Heart right ventricle (tissue), 16 donors: ENCODE results near the gene AKAP14. TPM values are rescaled to one million over a fixed set of nuclear protein-coding genes. Genes with fewer than 3 reads are reported as not detected.

ENCODE experiments used
- ATAC-seq, 8 donors: fragments of 200-7000 bp; cut with Tn5 transposase; one replicate each; pipeline ENCODE4 v1.9.1; 2020; ENCODE audit warnings: mild to moderate bottlenecking in 8 of 8, moderate library complexity in 8 of 8, moderate number of reproducible peaks in 1 of 8
- DNase-seq, 2 donors: peaks; one replicate each; pipeline ENCODE4 v3.0.0-alpha.2; 2020
- H3K27ac ChIP-seq, 10 donors: fragments of 200-600 bp; sonication (generic) in 2 of 10; one replicate each; pipeline versions ENCODE4 v1.5.0 to v1.8.0; 2020 to 2022; ENCODE audit warnings: mild to moderate bottlenecking in 3 of 10
- H3K27me3 ChIP-seq, 7 donors: fragments of 200-600 bp; one replicate each; pipeline ENCODE4 v1.8.0; 2021 to 2022; ENCODE audit warnings: mild to moderate bottlenecking in 2 of 7
- H3K36me3 ChIP-seq, 9 donors: fragments of 200-600 bp; sonication (generic) in 1 of 9; one replicate each; pipeline versions ENCODE4 v1.5.0 to v1.8.0; 2020 to 2022; ENCODE audit warnings: mild to moderate bottlenecking in 2 of 9
- H3K4me1 ChIP-seq, 9 donors: fragments of 200-600 bp; sonication (generic) in 1 of 9; one replicate each; pipeline versions ENCODE4 v1.5.0 to v1.8.0; 2020 to 2022; ENCODE audit warnings: mild to moderate bottlenecking in 4 of 9
- H3K4me3 ChIP-seq, 10 donors: fragments of 200-600 bp; sonication (generic) in 2 of 10; one replicate each; pipeline versions ENCODE4 v1.5.0 to v1.8.0; 2020 to 2022; ENCODE audit warnings: mild to moderate bottlenecking in 7 of 10, moderate library complexity in 2 of 10
- H3K9me3 ChIP-seq, 11 donors: fragments of 200-600 bp in 10 of 11; sonication (generic) in 2 of 11; one replicate each; pipeline versions ENCODE4 v1.5.0 to v1.8.0; 2013 to 2022; ENCODE audit warnings: mild to moderate bottlenecking in 2 of 11, control low read depth in 1 of 11, moderate library complexity in 1 of 11
- WGBS, 2 donors: extraction: QIAGEN DNeasy Blood & Tissue Kit; methylation state at CpG; one replicate each; pipeline ENCODE4 v1.1.7; 2013; ENCODE audit warnings: inconsistent platforms in 1 of 2; 5-methylcytosine and 5-hydroxymethylcytosine counted together
- intact Hi-C, 10 donors: fragments of 100-400 bp; cut with DNase I; formaldehyde crosslinking; loops; one replicate each; pipeline versions ENCODE4 v1.11.1 to v1.14.2; 2022
- polyA plus RNA-seq, 2 donors: library from polyadenylated mRNA; stranded (reverse); fragments of 200-250 nt; gene quantifications; one replicate each; pipeline ENCODE4 v1.2.3, GENCODE V29; 2013
- total RNA-seq, 10 donors: library from RNA; stranded (reverse); fragmentation: NEBNext Ultra II Directional in 3 of 10; extraction: Animal tissue kit (Norgen Biotek cat#: 25700) in 3 of 10; gene quantifications; one replicate each; pipeline versions ENCODE4 v1.2.1 to v1.2.4, GENCODE V29; 2021 to 2023
- TF ChIP-seq, protein P1 (sequence below), 9 donors: fragments of 200-600 bp; sonication (generic) in 2 of 9; IDR thresholded peaks; one replicate each; pipeline versions ENCODE4 v1.5.0 to v1.8.0; 2021 to 2022; ENCODE audit warnings: antibody characterized with exemption in 9 of 9, mild to moderate bottlenecking in 5 of 9, moderate library complexity in 1 of 9
- donor health status: Arrhythmogenic right ventricular cardiomyopathy.
- donor health status: ischemic (EF 13 %, LVEDD 7.1; RV severe dilation, severe dysfunction).
- donor health status: healthy with polysubstance abuse.
- donor health status: DM: no; HTN: yes; CAD: no.
- donor health status: DM: no; HTN: no; CAD: no.
- donor health status: ischemic (EF 25% LVEDD 6.9; RV normal size, moderate dysfunction).
- donor health status: ischemic (EF 25% LVEDD 5.7; RV mildly dilated, moderate dysfunction).
- donor health status: healthy.
- donor health status: DM: yes; HTN: yes; CAD: no.
- donor health status: Ischemic cardiomyopathy.
- donor health status: ischemic (EF 35%, LVEDD 5.7; RV mildly dilated, moderate dysfunction).
- donor health status: nonischemic (EF 11% LVEDD 7.7; RV severe dilation, severe dysfunction).
- donor health status: DM: yes; HTN: yes; CAD: no.
- donor health status: PGD.
- donor health status: ischemic (EF 29% LVEDD 5.4; RV normal size, mild dysfunction).
- donor health status: nonischemic (EF 23%, LVEDD 6.1; RV moderate dilation, normal function).

AKAP14 gene
- total and polyA plus RNA-seq, 12 donors, result not detected

GRCh38 chrX:119870626-119871131 lies 25.0 kb upstream of the AKAP14 start:
- WGBS, 2 donors, result 0 to 1% methylated on average over 25 of the region's 25 CpGs
- no peaks in the 10 kb centered on the region for H3K9me3 ChIP-seq
- no peaks in the 10 kb centered on the region for H3K27me3 ChIP-seq
- peak overlapping the region; percentile 89 to 97 (median 94) for H3K27ac ChIP-seq
- ATAC-seq, result peak in 7 of 8 donors; percentile 29 to 57 (median 48)
- peak overlapping the region; percentile 50 to 81 (median 68) for H3K4me3 ChIP-seq
- peaks cover 0 to 16% (median 0%) of the 10 kb centered on the region in 9 donors for H3K36me3 ChIP-seq
- TF ChIP-seq, protein P1, sequence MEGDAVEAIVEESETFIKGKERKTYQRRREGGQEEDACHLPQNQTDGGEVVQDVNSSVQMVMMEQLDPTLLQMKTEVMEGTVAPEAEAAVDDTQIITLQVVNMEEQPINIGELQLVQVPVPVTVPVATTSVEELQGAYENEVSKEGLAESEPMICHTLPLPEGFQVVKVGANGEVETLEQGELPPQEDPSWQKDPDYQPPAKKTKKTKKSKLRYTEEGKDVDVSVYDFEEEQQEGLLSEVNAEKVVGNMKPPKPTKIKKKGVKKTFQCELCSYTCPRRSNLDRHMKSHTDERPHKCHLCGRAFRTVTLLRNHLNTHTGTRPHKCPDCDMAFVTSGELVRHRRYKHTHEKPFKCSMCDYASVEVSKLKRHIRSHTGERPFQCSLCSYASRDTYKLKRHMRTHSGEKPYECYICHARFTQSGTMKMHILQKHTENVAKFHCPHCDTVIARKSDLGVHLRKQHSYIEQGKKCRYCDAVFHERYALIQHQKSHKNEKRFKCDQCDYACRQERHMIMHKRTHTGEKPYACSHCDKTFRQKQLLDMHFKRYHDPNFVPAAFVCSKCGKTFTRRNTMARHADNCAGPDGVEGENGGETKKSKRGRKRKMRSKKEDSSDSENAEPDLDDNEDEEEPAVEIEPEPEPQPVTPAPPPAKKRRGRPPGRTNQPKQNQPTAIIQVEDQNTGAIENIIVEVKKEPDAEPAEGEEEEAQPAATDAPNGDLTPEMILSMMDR (IDR thresholded peaks at IDR 0.05), result no peak
- intact Hi-C loops, result loop anchor here in 7 of 10 donors (1.0 to 10.0 kb wide), 6 partner anchors 17 to 86 kb away; partner anchors contain the start of genes RPL39 (in 5 of the 7) and UPF3B (in 1 of the 7)
- H3K4me1 ChIP-seq, result peaks cover 0 to 29% (median 8%) of the 10 kb centered on the region in 9 donors
- no peak for DNase-seq

DNA sequence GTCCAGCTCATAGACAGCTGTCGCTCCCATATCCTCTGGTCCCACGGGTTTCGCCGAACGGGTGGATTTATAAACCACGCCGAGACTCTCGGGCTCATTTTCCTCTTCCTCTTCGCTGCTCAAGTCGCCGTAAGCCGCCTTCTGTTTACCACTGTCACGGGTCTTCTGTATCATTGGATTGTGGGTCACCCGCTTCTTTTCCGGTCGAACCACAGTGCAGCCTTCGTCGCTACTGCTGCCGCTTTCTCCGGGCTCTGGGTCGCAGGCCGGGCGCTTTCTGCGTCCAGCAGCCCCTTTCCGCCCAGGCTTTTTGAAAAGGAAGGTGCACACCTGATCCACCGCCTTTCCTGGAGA lies 24.5 kb upstream of the AKAP14 start:
- ATAC-seq, result peak; percentile 22 to 63 (median 47)
- H3K4me1 ChIP-seq, result peaks cover 0 to 29% (median 8%) of the 10 kb centered on the region in 9 donors
- no peak for DNase-seq
- WGBS, 2 donors, result 0% methylated on average over 26 of the region's 26 CpGs
- no peaks in the 10 kb centered on the region for H3K9me3 ChIP-seq
- H3K27me3 ChIP-seq, result no peaks in the 10 kb centered on the region
- H3K36me3 ChIP-seq, result peaks cover 0 to 21% (median 0%) of the 10 kb centered on the region in 9 donors
- peak overlapping the region; percentile 50 to 81 (median 68) for H3K4me3 ChIP-seq
- intact Hi-C loops, result loop anchor here in 7 of 10 donors (1.0 to 10.0 kb wide), 6 partner anchors 18 to 86 kb away; partner anchors contain the start of genes RPL39 (in 5 of the 7) and UPF3B (in 1 of the 7)
- TF ChIP-seq, protein P1 (IDR thresholded peaks at IDR 0.05), result no peak
- H3K27ac ChIP-seq, result peak overlapping the region; percentile 89 to 97 (median 94)

DNA sequence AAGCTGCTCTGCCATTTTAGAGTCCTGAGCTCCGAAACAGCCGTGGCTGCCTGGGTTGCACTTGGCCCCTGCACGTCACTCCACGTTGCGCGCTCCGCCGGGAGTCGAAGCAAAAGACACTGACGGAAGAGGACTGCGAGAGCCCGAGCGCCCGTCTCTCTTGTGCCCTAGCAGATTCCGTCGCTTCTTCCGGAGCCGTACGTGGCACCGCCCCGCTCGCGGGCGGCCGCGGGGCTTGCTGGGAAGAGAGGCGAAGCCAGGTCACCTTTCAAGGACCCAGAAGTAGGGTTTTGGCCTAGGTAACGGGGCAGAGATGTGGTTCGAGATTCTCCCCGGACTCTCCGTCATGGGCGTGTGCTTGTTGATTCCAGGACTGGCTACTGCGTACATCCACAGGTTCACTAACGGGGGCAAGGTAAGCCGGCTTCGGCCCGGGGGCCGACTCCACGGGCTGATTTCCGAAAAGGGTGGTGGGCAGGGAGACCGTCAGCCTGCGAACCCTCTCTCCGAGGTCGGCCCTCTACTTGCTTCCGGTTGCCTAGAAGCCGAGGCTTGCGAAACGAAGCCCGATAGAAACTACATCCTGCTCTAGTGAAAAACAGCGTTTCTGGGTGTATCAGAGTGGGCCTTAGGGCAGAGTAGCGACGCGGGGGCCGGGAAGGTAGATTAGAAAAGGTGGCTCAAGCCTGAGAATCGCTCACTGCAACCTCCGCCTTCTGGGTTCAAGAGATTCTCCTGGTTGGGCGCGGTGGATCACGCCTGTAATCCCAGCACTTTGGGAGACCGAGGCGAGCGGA lies 23.9 kb upstream of the AKAP14 start, which contains the start of the genes NDUFA1 and RNF113A:
Gene NDUFA1 (plus strand): TSS at position 234 of the 797 bp plus-strand sequence. CDS start 80 bp downstream, at position 314.
Gene RNF113A (minus strand): TSS at position 135 of the 797 bp plus-strand sequence. CDS start 120 bp downstream, at position 15.
- Histone ChIP-seq H3K4me3 (peak within 1 kb of the TSS; percentile 50 to 81 (median 68)), H3K27me3 (no peaks in the 10 kb centered on the region), H3K36me3 (peaks cover 0 to 27% (median 0%) of the 10 kb centered on the region in 9 donors), H3K4me1 (peaks cover 0 to 29% (median 8%) of the 10 kb centered on the region in 9 donors), H3K9me3 (no peaks in the 10 kb centered on the region), H3K27ac (peak within 1 kb of the TSS; percentile 89 to 97 (median 94))
- peak; percentile 77 to 85 for DNase-seq
- peak; percentile 96 to 99 (median 98) for ATAC-seq
- TF ChIP-seq, protein P1 (IDR thresholded peaks at IDR 0.05), result no peak
- 0 to 1% methylated on average over 47 to 62 of the region's 62 CpGs for WGBS, 2 donors
- intact Hi-C loops, result loop anchor here in 8 of 10 donors (1.0 to 10.0 kb wide), 6 partner anchors 18 to 87 kb away; partner anchors contain the start of genes RPL39 (in 5 of the 8) and UPF3B (in 2 of the 8)

- ATAC-seq (no peak), DNase-seq (no peak)
- Histone ChIP-seq H3K36me3 (peaks cover 0 to 48% (median 0%) of the 10 kb centered on the region in 9 donors), H3K27me3 (no peaks in the 10 kb centered on the region), H3K4me1 (peaks cover 0 to 5% (median 0%) of the 10 kb centered on the region in 9 donors), H3K4me3 (no peak overlapping the region), H3K9me3 (no peaks in the 10 kb centered on the region), H3K27ac (no peak overlapping the region)
- intact Hi-C loops, result loop anchor here in 5 of 10 donors (10.0 kb wide), 2 partner anchors 84 to 94 kb away; partner anchors contain the start of gene RPL39 (in 3 of the 5)
- WGBS, 2 donors, result 65 to 70% methylated on average over 2 of the region's 2 CpGs
- TF ChIP-seq, protein P1 (IDR thresholded peaks at IDR 0.05), result no peak
Observed at GRCh38 chrX:119878740-119879139, 17.0 kb upstream of the AKAP14 start.
